Right lobe of liver (tissue), 4 donors: Measurements from ENCODE around the gene RDH12.
A peak's percentile ranks its signal among the peaks of the same experiment; 100 is the strongest.

ENCODE experiments used
- CTCF ChIP-seq, 4 donors: fragments of 200-600 bp in 3 of 4; fragments of 450-650 bp in 1 of 4; IDR thresholded peaks; one replicate each; pipeline versions ENCODE4 v1.5.1 to v1.8.0; 2016 to 2022; ENCODE audit warnings: antibody characterized with exemption in 4 of 4, mild to moderate bottlenecking in 2 of 4
- POLR2A ChIP-seq: fragments of 450-650 bp; IDR thresholded peaks from one replicate; pipeline ENCODE4 v1.6.1; 2017; ENCODE audit warnings: antibody characterized with exemption, mild to moderate bottlenecking
- donor health status: DM: no; HTN: no; CAD: no.
- donor health status: DM: no; HTN: no; CAD: no.
- donor health status: DM: no; HTN: yes; CAD: no.

- TF ChIP-seq CTCF (IDR thresholded peaks at IDR 0.05) (peak; percentile 3 to 25 (median 13)), POLR2A (peak; percentile 65)
Observed at GRCh38 chr14:67674480-67675218, 27.0 kb upstream of the RDH12 start, which contains the start of gene VTI1B.
